Cerebellar cortex (tissue), 1 donor: ENCODE measurements around the gene RABGGTA.
"Not testable (repeated sequence)": the region's sequence is repeated elsewhere in the genome, so short reads cannot be mapped to it uniquely, and the experiment has no call there.

Source experiments
- DNase-seq: peaks from one replicate; pipeline ENCODE4 v3.0.0-alpha.2; 2015; ENCODE audit warnings: low spot score

RABGGTA gene

DNA sequence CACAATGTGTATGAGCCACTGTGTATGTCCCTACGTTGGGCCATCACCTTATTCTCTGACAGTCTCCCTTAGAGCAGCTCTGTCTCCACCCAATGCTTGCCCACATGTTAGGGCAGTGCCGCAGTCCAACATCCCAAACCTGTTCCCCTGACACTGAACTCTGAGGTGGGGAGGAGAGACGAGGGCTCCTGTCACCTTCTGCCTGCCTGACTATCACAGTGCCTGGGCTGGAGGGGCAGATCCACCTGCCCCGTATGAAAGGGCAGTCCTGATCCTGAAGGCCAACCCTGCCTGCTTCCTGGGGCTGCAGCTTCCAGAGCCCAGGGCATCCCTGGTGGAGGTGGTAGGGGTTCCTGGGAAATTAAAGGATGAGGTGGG is 10.6 kb downstream of the RABGGTA start:
- DNase-seq = no peak

- DNase-seq = no peak
These were observed 11.2 kb downstream of the RABGGTA start for GRCh38 chr14:24260026-24260779.

DNA sequence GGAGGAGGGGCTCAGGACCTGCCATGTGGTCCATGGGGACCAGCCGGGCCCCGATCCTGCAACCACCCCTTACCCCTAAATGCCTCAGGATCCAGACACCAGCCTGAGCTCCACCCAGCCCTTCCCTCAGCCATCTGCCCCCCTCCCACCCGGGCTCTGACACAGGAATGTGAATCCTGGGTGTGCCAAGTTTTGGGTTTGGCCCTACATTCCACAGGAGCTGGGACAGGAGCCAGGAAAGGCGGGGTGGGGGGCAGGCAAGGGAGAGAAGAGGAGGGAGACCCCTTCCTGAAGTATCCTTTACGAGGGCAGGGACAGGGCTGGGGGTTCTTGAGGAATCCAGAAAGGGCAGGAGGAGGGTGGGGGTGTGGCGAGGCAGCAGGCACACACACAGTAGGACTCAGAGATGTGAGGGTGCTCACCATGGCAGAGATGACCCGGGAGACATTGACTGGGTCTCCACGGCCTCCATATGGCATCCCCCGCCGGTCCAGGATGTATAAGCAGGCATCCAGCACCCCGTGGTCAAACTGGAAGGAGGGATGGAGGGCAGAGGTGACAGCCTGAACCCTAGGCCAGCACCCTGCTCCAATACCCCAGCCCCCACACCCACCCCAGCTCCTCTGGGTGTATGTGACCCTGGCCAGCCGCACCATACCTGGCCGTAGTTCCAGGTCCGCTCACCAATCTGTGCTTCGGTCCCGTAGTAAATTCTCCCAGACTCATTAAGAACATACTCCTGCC is 11.9 kb downstream of the RABGGTA start:
- no peak for DNase-seq

DNA sequence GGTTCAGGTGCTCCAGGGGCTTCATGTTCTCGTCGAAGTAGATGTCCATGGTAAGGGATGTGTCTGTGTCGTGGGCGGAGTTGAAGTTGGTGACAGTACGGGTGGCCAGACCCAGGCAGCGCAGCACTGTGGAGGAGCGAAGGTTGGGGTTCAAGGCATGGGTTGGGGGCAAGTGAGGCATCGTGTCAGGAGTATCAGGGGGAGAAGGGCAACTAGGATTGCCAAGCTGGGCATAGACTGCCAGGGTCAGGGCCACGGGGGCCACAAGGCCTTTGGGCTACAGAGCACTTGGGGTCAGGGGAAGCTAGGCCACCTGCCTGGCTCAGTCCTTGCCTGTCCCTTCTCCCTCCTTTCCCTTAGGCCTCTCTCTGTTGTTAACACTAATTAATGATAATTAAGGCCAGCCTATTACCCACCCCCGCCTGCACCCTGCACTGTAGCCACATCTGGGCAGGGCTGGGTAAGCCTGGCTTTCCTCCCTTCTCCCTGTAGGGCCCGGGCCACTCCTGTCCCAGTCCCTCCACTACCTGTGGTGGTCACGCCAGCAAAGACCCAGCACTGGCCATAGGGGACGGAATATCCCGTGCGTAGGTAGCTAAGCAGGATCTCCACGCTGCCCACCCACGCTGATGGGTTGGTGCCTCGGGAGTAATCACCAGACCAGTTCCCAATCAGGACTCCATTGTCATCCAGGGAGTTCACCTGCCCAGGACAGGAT is 12.7 kb downstream of the RABGGTA start:
- DNase-seq = no peak

DNA sequence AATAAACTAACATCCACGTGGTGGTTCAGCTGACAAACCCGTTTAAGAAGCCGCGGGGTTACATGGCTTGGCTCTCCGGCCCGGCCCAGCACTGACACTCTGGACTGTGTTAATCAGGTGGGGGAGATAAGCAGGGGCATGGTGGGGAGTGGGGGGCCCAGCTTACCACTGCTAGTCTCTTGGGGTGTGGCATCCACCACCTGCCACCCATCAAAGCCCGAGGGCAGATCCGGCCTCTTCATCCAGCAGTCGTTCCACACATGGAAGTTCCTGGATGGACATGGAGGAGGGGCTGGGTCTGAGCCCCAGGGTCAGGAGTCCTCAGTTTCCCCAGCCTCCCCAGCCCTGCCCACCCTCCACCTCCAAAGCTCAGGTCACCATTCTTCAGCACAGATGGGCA is 13.3 kb downstream of the RABGGTA start:
- DNase-seq = no peak

DNA sequence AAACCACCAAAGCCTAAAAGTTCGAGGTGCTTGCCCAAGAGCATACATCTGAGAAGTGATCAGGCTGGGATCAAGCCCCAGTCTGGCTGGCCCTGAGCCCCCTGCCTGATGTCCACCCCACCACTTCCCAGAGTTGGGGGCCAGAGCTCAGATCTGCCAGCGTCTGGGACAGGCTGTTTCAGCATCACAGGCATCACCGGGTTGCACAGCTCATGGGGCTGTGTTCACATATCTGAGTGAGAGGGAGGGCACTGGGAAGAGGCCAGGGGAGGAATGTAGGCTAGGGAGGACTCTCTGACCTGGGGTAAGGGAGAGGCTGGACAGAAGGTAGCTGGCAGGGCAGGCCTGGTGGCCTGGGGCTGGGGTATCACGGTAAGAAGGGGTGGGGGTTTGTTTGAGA is 14.4 kb downstream of the RABGGTA start:
- DNase-seq = no peak

DNA sequence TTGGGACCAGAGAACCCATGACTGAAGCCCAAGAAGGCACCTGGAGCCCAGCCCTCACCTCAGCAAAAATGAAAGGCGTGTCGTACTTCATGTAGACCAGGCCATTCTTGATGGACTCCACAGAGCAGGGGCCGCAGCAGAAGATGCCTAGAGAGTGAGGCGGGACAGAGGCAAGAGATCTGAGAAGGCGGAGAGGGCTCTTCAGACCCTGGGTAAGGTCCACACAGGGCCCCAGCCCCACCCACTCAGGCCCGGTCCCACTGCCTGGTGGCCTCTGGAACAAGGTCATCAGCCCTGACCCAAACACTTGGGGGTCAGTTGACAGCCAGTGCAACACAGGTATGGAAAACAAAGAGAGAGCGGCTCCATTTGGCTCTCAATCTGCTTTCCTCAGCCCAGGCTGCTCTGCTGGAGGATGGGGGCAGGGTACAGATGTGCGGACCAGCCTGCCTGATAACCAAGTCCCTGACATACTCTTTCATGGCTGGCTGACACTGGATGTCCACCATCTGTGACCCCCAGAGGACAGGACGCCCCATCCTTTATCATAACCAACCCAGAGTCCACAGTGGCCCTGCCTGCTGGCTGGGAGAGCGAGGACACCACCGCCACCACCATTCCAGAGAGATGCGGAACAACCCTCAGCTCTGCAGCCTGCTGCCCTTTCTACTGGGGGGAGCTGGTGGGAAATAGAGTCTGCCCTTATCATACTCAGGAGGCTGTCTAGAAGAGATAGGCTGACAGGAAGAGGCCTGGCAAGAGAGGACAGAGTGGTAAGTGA is 15.3 kb downstream of the RABGGTA start:
- DNase-seq = no peak

GRCh38 chr14:24255438-24255837 is 16.0 kb downstream of the RABGGTA start:
- no peak for DNase-seq

DNA sequence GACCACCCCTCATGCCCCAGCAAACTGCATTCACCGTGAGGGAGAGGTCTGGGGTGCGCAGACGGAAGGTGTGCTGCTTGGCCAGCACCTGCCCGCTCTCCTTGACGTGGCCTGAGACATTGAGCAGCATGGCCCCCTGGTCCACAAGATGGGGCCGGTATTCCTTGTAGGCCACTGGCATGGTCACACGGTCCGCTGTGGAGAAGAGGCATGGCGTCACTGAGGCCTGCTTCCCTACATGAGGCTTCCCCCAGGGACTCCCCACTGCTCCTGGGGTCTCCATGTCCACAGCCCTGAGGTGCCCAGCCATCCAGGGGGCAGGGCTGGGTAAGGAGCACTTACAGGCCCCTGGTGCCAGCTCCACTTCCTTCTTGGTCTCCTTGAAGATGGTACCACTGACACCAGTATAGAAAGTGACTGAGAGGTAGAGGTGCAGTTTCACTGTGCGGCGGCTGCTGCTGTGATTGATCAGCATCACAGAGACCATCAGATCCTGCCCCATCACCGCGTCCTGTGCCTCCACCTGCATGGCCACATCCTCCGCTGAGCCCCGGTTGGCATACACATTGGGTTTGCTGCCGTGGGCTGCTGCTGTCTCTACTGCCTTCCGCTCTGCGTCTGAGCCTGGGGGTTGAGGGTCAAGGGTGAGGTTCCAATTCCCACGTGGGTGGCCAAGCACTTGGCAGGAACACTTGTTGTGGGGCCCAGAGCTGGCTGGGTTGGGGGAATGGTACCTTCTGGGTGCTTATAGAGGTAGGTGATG is 16.6 kb downstream of the RABGGTA start:
- no peak for DNase-seq

GRCh38 chr14:24253936-24254335 is 17.5 kb downstream of the RABGGTA start:
- no peak for DNase-seq

GRCh38 chr14:24252289-24253124 is 18.9 kb downstream of the RABGGTA start:
- DNase-seq = no peak

- peak; percentile 29 for DNase-seq
These were observed 19.5 kb downstream of the RABGGTA start for GRCh38 chr14:24251880-24252288.

DNA sequence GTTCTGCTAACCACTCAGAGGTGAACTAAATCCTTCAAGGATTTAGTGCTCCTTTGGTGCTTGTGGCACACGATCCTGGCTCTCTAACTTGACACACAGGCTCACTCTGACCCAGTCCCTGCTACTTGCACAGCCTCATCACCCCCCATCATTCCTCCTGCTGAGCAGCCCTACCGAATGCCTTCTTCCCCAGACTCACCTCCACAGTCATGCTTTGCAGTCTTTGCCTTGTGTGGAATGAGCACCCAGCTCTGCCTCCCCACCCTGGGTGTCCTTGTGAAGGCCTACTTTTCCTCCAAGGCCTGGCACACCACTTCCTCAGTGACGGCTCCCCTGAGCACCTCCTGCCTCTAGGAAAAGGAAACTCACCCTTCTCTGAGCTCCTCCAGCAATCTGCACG is 21.0 kb downstream of the RABGGTA start:
- no peak for DNase-seq

- no peak for DNase-seq
These were observed 22.0 kb downstream of the RABGGTA start for GRCh38 chr14:24249230-24250021.

DNA sequence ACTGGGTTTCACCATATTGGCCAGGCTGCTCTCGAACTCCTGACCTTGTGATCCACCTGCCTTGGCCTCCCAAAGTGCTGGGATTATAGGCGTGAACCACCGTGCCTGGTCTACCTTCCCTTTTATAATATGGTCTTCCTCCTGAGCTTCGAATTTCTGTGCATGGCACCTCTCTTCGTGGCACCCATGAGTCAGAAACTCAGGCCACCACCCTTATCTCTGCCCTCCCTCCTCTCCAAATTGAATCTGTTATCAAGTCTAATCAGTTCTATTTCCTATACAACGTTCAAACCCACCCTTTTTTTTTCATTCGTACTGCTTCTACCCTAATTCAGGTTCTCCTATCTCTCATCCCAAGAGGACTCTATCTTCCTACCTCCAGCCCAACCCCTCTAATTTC is 24.0 kb downstream of the RABGGTA start:
- DNase-seq = no peak

GRCh38 chr14:24246765-24247212 is 24.6 kb downstream of the RABGGTA start:
- DNase-seq = no peak

- not testable (repeated sequence) for DNase-seq
These were observed 26.0 kb downstream of the RABGGTA start for GRCh38 chr14:24245350-24245749.

GRCh38 chr14:24243336-24243836 is 28.0 kb downstream of the RABGGTA start:
- no peak for DNase-seq

GRCh38 chr14:24241829-24242443 is 29.5 kb downstream of the RABGGTA start:
- DNase-seq = peak; percentile 93
